Urothelium cell line (cell line): ENCODE measurements around the gene MASP2.
"Not testable (repeated sequence)": the region's sequence is repeated elsewhere in the genome, so short reads cannot be mapped to it uniquely, and the experiment has no call there.

ENCODE experiments used
- DNase-seq: peaks from one replicate; pipeline ENCODE4 v3.0.0; 2011; ENCODE audit warnings: low spot score, mixed read lengths
- FAIRE-seq: peaks from 2 replicates; lab custom pipeline; 2011; peaks lifted over from hg19 to GRCh38; lab: Jason Lieb, UNC

MASP2 gene

DNA sequence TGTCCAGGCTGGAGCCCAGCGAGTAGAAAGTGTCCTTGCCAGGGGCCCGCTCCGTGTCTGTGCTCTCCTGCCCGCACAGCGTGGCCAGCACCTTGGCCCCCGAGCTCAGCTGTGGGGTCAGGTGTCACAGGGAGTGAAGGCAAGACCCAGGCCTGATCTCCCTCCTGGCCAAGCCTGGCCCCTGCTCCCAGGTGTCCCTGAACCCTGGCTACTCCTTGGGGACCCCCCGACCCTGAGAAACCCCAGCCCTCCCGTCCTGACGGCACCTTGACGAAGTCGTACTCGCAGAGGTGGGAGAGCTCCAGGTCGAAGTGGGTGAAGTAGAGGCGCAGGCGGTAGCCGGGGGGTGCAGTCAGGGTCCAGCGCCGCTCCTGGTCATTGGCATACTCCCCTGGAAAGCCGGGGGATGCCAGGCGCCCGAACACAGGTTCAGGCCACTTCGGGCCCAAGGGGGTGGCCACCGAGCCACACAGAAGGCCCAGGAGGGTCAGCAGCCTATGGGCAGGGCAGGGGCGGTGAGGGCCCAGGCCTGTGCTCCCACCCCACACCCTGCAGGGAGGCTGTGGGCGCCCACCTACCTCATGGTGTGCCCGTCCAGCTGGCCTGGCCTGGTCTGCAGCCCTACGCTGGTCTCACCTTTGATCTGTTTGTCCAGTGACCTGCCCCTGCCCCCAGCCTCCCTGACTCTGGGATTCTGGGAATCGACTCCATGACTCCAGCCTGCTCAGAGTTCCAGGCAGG, at the start of gene MASP2:
MASP2 (minus strand) TSS at position 615 of the 741 bp plus-strand sequence; CDS start at position 583, 32 bp downstream.
- DNase-seq: no peak
- no peak for FAIRE-seq

DNA sequence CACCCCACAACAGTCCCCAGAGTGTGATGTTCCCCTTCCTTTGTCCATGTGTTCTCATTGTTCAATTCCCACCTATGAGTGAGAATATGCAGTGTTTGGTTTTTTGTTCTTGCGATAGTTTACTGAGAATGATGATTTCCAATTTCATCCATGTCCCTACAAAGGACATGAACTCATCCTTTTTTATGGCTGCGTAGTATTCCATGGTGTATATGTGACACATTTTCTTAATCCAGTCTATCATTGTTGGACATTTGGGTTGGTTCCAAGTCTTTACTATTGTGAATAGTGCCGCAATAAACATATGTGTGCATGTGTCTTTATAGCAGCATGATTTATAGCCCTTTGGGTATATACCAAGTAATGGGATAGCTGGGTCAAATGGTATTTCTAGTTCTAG, 36.7 kb upstream of the MASP2 start:
- not testable (repeated sequence) for DNase-seq, FAIRE-seq

DNA sequence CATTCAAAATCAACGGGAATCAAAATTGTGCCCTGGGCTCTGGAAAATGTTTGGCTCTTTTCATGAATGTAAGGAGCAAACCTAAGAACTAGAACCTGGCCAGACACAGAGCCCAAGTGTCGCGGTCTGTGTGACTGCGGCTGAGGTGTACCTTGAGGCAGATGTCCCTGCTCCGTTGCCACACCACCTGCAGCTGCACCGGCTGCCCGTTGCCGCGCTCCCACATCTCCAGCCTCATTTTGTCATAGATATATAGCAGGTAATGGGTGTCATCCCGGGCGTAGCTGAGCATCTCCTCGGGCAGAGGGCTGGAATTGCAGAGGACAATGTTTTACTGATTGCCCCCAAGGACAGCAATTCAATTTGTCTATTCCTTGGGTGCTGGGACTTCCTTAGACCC, 33.9 kb upstream of the MASP2 start:
- FAIRE-seq: no peak
- DNase-seq: no peak

DNA sequence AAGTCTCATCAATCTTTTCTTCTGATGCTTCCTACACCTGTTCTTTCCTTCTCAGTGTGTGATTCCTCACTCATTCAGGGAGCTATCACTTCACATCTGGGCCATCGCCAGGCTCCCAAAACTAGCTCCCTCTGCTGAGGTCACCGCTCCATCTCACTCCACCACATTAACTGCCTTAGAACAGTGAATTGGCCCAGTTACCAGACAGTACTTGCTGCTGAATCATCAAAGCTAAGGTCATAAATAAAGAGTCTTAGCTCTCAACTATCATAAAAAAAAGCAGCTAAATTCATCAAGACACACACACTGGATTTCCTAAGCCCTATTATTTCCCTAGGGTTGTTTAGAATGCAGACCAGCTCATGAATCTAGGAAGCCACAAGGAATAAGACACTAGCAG, 31.6 kb upstream of the MASP2 start:
- FAIRE-seq (no peak), DNase-seq (no peak)

DNA sequence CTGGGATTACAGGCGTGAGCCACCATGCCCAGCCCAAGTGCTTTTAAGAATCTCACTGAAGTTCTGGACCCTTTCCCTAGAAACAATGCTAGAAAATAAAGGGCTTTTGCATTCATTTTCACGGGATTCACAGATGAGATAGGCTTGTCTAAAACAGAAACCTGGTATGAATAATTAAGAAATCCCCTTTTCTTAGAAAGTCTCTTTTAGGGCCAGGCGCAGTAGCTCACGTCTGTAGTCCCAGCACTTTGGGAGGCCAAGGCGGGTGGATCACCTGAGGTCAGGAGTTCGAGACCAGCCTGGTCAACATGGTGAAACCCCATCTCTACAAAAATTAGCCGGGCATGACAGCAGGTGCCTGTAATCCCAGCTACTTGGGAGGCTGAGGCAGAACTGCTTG, 26.4 kb upstream of the MASP2 start:
- FAIRE-seq, DNase-seq: not testable (repeated sequence)

DNA sequence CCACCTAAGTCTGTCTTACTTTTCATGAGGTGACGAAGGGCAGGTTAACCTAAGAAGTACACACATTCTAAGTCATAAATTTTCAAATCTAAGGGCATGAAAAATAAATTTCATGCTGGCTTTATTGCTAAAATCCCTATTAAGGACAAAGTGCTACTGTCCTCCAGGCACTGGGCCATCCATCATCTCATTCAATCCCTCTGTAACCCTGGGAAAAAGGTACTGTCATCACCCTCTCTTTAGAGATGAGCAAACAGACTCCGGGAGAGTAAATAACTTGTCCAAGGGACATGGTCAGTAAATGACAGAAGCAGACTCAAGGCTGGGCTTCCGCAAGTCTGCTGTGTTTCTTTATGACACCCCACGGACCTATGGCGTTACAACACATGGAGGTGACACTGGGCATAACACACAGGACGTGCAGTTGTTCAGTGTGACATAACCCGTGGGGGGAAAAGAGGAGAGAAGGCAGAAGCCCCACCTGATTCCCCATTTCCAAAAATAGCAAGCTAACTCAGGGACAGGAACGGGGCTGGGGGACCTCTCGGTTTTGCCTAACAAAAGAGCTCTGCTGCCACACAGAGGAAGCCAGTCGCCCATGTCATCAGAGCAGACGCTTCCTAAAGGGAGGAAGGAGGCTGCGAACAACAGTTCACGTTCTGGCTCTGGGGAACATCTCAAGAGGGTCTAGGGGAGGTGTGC, 25.3 kb upstream of the MASP2 start:
- FAIRE-seq (no peak), DNase-seq (no peak)

DNA sequence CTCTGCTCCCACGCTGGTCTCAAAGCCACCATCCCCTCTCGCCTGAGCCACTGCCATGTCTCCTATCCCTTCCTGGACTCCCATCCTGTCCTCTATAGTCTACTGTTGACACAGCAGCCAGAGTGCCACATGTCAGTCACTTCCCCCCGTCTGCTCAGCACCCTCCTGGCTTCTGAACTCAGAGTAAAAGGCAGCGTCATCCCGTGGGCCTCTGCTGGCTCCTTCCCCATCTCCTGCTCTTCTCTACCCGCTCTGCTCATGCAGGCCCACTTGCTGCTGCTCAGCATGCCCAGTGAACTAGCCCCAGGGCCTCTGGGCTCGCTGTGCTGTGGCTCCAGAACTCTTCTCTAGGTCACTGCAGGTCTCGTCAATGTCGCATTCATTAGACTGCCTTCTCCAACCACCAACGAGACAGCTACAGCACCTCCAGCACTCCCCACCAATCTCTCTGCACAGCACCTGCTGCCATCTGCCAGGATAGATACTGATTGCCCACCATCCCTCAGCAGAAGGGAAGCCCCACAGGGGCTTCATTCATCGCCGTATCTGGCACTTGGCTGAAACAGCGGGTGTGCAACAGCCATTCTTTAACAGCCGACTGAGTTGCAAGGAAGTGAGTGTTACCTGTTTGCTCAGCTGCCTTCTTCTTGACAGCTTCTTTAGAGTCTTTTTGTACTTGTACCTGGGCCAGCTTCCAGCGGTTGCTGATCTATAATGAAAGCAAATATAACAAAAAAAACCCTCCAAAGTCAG, 24.6 kb upstream of the MASP2 start:
- FAIRE-seq (no peak), DNase-seq (no peak)

DNA sequence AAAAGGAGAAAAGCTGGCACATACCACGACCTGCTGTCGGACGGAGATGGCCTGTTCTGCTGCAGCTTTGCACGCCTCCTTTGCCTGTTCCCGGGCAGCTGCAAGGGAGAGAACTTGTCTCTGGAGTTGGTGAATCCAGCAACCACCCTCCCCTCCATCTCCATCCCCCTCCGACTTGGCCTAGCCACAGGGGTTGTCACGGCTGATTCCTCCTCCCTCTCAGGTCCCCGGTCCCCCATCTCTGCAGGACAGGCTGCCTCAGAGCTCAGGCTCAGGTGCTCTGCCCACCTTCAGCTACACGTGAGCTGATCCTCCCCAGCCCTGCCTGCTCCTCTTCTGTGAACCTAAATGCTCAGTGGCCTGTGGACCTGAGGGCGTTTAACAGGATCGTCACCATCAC, 23.8 kb upstream of the MASP2 start:
- DNase-seq (no peak), FAIRE-seq (no peak)

DNA sequence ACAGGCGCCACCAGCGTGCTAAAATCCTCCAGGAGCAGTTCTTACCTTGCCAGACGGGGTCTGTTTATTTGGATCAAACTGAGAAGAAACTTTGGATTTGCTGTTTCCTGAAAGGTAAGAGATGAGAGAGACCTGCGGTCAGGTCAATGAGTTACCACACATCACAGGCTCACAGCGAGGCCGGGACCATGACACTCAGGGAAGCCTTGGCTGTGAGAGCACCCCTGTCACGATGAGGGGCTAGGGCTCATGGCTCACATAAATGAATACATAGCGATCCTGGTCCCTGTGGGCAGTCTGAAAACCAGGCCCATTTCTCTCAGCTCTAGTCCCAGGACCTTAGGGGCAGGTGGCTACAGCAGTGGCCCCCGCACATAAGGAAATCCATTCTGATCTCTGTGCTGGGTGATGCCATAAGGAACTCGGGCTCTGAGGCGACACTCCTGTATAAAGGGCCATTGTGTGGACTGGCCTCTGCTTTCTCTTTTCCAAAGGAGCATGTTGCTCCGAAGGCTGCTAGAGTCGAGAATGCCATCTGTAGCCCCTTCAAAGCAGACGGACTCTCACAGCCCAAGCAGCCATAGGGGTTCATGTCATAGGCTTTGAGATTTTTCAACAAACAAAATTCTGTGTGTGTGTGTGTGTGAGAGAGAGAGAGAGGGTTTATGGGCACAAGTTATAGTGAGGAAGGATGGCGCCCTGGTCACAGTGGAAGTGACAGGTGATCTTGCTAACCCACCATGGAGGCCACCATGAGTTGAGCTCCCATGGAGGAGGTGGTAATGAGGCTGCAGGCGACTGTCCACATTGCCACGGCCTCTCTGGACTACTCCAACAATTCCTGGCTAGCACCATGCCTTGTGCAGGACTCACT, 21.8 kb upstream of the MASP2 start:
- no peak for FAIRE-seq
- DNase-seq: no peak

DNA sequence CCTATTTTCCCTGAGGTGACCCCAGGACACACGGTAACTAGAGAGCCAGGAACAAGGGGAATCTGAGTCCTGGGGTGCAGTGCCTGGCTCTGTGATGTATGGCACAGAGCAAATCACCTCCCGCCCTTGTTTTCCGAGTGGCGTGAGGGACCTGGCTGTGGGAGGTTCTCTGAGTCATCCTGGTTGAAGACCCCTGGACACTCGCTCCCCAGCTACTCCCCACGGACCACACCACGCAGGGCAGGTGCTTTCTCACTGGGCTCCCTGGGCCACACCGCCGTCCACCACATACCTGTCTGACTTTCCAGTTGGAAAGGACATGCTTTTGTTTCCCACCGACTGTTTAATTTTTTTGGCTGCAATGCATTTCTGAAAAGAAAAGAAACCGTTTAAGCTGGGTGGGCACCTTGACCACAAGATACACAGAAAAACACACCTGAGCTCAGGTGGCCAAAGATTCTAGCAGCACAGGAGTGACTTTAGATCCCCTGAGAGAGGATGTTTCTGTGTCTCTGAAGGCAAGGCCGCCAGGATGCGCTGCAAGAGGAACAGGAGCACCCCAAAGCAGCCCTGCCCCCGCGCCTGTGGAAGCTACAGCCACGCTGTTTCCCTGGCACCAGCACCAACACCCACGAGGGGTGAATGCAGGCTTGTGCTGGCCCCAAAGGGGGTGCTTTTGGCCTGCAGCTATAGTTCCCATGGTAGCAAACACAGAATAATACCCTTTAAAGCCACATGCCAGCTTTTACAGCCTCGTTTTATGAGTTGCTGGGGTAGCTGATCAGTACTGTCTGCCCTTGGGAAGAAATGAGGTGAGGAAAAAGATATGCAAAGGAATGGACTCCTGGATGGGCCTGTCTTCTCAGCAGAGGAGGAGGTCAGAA, 20.9 kb upstream of the MASP2 start:
- FAIRE-seq (no peak), DNase-seq (no peak)

DNA sequence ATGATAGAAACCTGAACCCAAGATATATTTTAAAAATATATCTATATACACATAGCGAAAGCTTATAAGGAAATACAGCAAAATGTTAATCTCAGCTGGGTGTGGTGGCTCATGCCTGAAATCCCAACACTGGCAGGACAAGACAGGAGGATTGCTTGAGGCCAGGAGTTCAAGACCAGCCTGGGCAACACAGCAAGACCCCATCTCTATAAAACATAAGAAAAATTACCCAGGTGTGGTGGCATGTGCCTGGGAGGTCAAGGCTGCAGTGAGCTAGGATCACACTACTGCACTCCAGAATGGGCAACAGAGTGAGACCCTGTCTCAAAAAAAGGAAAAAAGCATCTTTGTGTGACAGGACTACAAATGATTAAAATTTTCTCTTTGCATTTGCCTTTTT, 18.8 kb upstream of the MASP2 start:
- DNase-seq: no peak
- FAIRE-seq: no peak

DNA sequence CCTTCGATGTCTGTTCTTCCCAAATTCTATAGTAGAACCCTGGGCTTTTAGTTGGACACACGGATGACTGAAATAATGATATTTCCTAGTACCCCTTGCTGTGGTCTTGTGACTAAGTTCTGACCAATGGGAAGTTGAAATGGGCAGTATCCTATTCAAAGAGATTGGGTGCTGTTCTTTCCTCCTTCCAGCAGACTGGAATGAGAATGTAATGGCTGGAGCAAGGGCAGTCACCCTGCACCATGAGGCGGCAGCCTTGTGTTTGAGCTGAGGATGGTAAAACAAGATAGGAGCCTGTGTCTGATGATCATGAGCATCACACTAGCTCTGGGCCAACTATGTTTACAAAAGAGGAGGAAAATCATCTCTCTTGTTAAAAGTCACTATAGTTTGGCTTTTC, 17.9 kb upstream of the MASP2 start:
- FAIRE-seq (no peak), DNase-seq (no peak)

DNA sequence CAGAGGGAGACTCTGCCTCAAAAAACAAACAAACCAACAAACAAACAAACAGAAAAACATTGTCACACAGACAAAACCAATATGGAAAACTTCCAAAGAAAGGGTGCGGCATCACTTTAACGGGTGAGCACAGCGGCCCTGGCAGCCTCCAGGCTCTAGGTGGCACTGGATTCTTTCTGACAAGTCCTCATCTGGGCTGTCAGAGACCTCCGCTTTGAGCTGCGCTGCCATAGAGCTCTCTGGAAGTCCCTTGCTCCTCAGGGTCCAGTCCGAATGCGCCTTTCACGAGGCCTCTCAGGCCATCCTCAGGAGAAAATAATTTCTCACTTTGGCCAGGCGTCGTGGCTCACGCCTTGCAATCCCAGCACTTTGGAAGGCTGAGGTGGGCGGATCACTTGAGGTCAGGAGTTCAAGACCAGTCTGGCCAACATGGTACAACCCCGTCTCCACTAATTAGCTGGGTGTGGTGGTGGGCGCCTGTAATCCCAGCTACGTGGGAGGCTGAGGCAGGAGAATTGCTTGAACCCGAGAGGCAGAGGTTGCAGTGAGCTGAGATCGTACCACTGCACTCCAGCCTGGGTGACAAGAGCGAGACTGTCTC, 17.0 kb upstream of the MASP2 start:
- FAIRE-seq, DNase-seq: not testable (repeated sequence)

DNA sequence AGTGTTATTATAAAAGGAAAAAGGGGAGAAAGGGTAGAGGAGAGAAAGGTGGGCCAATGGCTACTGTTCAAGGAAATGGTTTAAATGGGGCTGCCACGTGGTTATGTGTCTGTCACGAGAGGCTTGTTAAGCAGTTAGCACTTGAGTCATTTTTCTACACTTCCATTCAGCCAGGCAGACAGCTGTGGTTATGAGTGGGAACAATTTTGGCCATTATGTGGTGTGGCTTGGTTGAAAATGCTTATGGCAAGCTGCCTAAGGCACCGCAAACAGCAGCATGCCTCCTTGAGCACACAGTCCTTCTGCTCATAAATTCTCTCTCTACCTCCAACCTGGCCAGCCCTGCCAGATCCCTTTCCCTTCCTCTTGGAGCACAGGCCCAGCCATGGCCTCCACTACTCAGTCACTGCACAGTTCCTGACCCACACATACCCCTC, 15.9 kb upstream of the MASP2 start:
- no peak for FAIRE-seq
- DNase-seq: no peak

DNA sequence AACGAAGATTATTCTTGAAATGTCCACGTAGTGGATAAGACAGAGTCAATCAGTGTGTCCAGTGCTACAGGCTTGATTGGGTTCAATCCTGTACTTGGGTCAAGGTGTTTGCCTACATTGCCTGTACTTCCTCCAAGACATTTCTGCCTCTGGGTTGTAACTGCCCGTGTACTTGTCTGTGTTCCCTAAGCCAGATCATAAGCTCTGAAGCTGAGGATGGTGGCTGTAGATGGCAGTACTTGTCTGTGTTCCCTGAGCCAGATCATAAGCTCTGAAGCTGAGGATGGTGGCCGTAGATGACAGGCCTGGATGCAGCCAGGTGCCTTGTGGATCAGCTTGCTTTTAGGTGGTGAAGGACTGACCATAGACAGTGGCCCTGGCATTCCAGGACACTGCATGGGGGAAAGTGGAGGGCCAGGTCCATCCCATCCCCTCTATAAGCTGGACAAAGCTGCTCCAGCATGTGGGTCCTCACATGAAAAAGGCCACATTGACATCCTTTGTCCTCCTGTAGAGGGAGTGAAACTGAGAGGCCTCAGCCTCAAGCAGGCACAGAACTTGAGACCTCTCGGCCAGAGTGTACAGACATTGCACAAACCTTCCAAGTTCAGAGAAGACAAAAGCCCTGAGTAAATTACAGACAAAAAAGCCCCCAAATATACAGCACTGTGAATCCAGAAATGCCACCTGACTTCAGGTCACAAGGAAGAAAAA, 14.8 kb upstream of the MASP2 start:
- FAIRE-seq: no peak
- DNase-seq: no peak

DNA sequence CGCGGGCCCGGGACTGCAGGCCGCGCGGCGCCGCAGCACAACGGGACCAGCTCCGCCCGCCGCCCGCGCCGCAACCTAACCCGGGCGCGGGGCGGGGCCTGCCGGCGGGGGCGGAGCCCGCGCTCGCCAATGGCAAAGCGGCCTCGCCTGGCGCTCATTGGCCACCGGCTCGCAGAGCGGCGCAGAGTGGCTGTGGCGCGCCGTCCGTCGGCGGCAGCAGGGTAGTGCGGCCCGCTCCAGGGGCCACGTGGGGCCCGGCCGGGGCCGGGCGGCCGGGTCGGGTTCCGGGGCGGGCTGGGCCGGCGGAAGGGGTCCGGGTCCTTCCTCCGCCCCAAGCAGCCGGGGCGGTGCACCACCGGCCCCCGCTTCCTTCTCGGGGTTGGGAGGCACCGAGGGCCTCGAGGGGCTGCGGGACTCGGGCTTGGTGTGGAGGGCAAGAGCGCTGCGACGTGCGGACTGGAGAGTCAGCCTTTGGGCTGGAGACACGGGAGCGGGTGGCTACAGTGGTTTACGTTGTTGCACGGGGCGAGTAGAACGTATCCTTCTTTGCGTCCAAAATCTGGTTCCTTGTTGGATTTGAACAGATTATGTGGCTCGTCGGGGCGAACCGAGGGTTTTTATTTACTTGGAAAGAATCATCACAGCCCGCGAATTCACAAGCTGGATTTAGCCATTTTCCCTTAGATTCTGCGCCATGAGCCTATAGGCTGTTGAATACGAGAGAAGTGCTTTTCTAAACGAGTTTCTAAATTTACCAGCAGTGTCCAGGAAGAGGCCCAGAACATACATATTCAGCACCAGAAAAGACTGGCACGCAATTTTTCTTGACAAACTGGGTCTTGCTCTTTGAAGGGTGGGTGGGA, 13.2 kb upstream of the MASP2 start, which contains the start of gene SRM:
SRM (minus strand) TSS at position 51 of the 863 bp plus-strand sequence. CDS start 75 bp downstream, outside the sequence.
- DNase-seq: peak; percentile 99
- peak; percentile 63 for FAIRE-seq

DNA sequence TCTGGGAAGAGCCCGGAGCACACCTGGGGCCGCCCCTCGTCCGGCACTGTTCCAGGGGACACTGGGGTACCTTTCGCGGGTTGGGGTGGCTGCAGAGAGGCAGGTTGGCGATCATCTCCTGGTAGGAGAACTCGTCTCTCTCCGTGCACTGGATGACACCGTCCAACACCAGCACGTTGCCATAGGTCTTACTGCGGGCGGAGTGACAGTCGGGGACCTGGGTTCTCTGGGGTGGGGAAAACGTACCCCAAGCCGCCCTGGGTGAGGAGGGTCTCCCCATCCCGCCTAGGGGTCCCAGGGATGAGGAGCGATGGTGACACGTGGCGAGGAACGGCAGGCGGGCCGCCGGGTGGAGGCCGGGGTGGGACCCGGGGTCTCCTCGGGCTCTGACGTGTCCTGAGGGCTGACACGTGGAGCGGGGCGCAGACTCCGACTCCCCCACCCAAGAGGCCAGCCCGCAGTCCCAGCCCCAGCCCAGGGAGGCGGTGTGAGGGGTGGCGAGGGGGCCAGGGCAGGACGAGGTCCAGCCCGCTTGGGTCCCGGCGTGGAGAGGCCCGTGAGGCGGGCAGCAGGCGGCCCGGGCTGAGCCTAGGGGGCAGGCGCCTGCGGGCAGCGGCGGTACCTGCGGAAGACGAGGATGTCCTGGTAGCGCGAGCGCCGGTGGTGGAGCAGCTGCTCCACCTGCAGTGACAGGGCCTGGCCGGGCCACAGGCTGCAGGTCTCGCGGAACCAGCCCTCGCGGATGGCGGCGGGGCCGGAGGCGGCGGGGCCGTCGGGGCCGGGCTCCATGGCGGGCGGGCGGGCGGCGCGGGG, 12.3 kb upstream of the MASP2 start:
- DNase-seq (peak; percentile 30), FAIRE-seq (no peak)
